ENCODE results near the gene FOXF2. TPM values are rescaled to one million over a fixed set of nuclear protein-coding genes. Genes with fewer than 3 reads are reported as not detected.

FOXF2 gene
- total RNA-seq, 1 experiment from 2014 or later: 8.0 TPM

DNA sequence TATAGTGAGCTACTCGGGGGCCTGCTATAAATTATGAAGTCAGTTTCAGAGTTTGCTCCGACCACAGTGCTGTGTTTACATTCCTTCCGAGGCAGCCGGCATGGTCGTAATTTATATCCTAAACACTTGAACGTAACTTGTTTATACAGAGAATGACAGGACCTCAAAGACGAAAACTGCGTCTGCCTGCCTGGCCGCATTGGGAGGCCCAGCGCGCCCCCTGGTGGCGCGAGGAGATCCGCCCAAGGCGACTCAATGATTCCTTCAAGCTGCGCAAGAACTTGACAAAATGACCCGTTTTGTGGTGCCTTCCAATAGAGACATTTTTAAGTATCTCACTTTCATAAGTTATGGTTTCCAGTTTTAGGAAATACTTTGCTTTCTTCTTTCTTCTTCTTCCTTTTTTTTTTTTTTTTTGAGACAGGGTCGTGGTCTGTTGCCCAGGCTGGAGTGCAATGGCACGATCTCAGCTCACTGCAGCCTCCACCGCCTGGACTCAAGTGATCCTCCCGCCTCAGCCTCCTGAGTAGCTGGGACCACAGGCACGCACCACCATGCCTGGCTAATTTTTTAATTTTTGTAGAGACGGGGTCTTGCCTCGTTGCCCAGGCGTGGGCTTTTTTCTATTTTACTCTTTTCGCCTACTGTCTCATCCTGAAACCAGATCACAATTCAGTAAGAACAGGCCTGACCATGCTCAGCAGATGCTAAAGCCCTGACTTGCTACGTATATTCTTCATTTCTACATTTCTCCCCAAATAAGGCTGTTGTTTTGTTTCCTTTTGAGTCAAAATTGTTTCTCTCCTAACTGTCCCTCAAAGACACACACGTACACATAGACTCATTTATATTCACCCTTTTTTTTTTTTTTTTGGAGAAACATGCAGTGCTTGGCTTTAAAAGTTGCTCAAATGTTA is 7.8 kb downstream of the FOXF2 start:
- Mint-ChIP-seq H3K36me3 (ENCODE audit: insufficient read depth, unreplicated experiment) (peaks cover 19% of the 10 kb centered on the region), H3K4me1 (ENCODE audit: insufficient read depth, unreplicated experiment) (peaks cover 9% of the 10 kb centered on the region), H3K27ac (ENCODE audit: low read depth, unreplicated experiment) (peak overlapping the region; percentile 69), H3K27me3 (ENCODE audit: insufficient read depth, unreplicated experiment) (no peaks in the 10 kb centered on the region), H3K9me3 (ENCODE audit: unreplicated experiment) (no peaks in the 10 kb centered on the region), H3K4me3 (ENCODE audit: unreplicated experiment) (no peak overlapping the region)
- ChIA-PET CTCF (interaction anchor here (0.6 to 3.1 kb wide), 29 partner anchors 8 to 1212 kb away, joined by 3 to 21 read pairs (median 4); no protein-coding TSS in a partner anchor), POLR2A (interaction anchor here (0.6 to 1.4 kb wide), 6 partner anchors 11 to 767 kb away, joined by 3 to 5 read pairs (median 3); no protein-coding TSS in a partner anchor)
- BruUV-seq (replicated peaks): no TSS peak
- TF ChIP-seq, protein P1, sequence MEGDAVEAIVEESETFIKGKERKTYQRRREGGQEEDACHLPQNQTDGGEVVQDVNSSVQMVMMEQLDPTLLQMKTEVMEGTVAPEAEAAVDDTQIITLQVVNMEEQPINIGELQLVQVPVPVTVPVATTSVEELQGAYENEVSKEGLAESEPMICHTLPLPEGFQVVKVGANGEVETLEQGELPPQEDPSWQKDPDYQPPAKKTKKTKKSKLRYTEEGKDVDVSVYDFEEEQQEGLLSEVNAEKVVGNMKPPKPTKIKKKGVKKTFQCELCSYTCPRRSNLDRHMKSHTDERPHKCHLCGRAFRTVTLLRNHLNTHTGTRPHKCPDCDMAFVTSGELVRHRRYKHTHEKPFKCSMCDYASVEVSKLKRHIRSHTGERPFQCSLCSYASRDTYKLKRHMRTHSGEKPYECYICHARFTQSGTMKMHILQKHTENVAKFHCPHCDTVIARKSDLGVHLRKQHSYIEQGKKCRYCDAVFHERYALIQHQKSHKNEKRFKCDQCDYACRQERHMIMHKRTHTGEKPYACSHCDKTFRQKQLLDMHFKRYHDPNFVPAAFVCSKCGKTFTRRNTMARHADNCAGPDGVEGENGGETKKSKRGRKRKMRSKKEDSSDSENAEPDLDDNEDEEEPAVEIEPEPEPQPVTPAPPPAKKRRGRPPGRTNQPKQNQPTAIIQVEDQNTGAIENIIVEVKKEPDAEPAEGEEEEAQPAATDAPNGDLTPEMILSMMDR (IDR thresholded peaks at IDR 0.05; ENCODE audit: unreplicated experiment): peak; percentile 89
- intact Hi-C loops (cut with micrococcal nuclease): loop anchor here (1.0 to 5.0 kb wide), 5 partner anchors 33 to 1210 kb away; no protein-coding TSS in a partner anchor
- DNase-seq (ENCODE audit: unreplicated experiment): peak; percentile 75

DNA sequence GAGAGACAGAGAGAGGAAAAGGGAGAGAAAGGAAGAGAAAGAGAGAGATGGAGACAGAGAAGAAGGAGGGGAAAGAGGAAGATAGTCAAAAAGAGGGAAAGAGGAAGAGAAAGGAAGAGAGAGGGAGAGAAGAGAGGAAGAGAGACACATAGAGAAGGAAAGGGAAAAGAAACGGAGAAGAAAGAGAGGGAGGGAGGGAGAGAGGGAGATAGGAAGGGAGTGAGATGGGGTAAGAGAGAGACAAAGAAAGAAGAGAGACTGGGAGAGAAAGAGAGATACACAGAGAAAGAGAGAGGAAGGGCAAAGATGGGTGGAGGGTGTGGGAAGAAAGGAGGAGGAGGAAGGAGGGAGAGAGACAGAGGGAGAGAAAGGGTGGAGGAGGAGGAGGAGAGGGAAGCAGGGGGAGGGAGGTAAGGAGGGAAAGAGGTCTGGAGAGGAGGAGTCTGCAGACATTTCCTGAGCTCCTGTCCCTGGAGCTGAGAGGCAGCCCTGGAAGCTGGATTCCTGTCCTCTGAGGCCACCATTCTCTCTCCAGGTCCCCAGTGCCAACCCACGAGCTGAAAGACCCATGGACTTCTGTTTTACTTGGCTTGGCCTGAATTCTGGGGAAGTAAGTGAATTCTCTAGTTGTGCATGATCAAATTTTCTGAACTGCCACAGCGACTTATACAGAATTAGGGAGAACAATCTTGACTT is 9.9 kb downstream of the FOXF2 start:
- Mint-ChIP-seq H3K4me1 (ENCODE audit: insufficient read depth, unreplicated experiment) (peaks cover 6% of the 10 kb centered on the region), H3K36me3 (ENCODE audit: insufficient read depth, unreplicated experiment) (peaks cover 19% of the 10 kb centered on the region), H3K27ac (ENCODE audit: low read depth, unreplicated experiment) (no peak overlapping the region), H3K27me3 (ENCODE audit: insufficient read depth, unreplicated experiment) (no peaks in the 10 kb centered on the region), H3K4me3 (ENCODE audit: unreplicated experiment) (no peak overlapping the region), H3K9me3 (ENCODE audit: unreplicated experiment) (no peaks in the 10 kb centered on the region)
- intact Hi-C loops (cut with micrococcal nuclease): loop anchor here (5.0 kb wide), 1 partner anchor 1212 kb away; no protein-coding TSS in a partner anchor
- no peak for DNase-seq (ENCODE audit: unreplicated experiment)
- no TSS peak for BruUV-seq (replicated peaks)
- ChIA-PET POLR2A (interaction anchor here (0.7 kb wide), 2 partner anchors 12 to 153 kb away, joined by 3 to 4 read pairs; no protein-coding TSS in a partner anchor), CTCF (interaction anchor here (0.6 to 0.8 kb wide), 2 partner anchors 18 to 127 kb away, joined by 3 read pairs; no protein-coding TSS in a partner anchor)
- TF ChIP-seq, protein P1 (IDR thresholded peaks at IDR 0.05; ENCODE audit: unreplicated experiment): no peak

DNA sequence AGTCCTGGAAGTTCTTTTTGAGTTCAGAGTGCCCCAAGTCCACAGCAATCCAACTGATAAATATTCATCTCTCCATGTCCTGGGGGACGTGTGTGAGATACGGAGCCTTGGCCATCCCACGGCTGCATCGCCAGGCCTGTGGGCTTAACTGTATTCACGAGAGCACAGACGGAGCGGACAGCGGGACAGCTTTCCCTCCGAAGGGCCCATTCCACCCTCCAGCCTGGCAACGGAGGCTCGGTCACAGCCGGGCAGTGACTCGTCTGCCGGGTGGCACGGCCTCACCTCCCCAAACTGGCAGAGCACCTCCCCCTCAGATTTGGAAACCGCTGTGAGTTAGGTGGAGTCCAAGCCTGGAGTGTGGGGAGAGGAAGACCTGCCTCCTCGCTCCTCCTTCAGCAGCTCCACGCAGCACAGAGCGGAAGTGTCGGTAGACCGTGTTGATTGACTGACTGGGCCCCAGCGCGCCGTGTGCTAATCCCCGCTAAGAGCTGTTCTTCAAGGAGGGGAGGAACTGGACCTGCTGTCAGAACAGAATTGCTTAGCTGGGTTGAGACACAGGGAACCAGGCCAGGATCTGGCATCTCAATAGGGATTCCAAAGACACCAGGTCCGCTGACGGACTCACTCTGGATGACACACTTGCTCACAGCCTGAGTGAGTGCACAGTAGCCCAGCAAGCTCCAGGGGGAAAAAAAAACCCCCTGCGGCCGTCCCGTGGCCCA is 10.9 kb downstream of the FOXF2 start:
- POLR2A ChIA-PET: interaction anchor here (0.7 kb wide), 1 partner anchor 11 kb away, joined by 3 read pairs; no protein-coding TSS in a partner anchor
- Mint-ChIP-seq H3K36me3 (ENCODE audit: insufficient read depth, unreplicated experiment) (peaks cover 13% of the 10 kb centered on the region), H3K27me3 (ENCODE audit: insufficient read depth, unreplicated experiment) (no peaks in the 10 kb centered on the region), H3K4me1 (ENCODE audit: insufficient read depth, unreplicated experiment) (peaks cover 6% of the 10 kb centered on the region), H3K4me3 (ENCODE audit: unreplicated experiment) (no peak overlapping the region), H3K27ac (ENCODE audit: low read depth, unreplicated experiment) (no peak overlapping the region), H3K9me3 (ENCODE audit: unreplicated experiment) (no peaks in the 10 kb centered on the region)
- DNase-seq (ENCODE audit: unreplicated experiment): no peak
- TF ChIP-seq, protein P1 (IDR thresholded peaks at IDR 0.05; ENCODE audit: unreplicated experiment): no peak
- CTCF ChIA-PET: interaction anchor here (0.7 to 1.1 kb wide), 3 partner anchors 24 to 152 kb away, joined by 3 to 4 read pairs (median 4); no protein-coding TSS in a partner anchor
- intact Hi-C loops (cut with micrococcal nuclease): no loop called here
- BruUV-seq (replicated peaks): no TSS peak

Measured in MCF 10A (cell line).